Esophagus squamous epithelium (tissue), 4 donors: ENCODE measurements around the gene MTRFR.

ENCODE experiments used
- POLR2A ChIP-seq, 4 donors: fragments of 450-650 bp; IDR thresholded peaks; one replicate each; pipeline ENCODE4 v1.6.1; 2017; ENCODE audit warnings: antibody characterized with exemption in 4 of 4, mild to moderate bottlenecking in 4 of 4, moderate library complexity in 3 of 4
- TF ChIP-seq, protein P1 (sequence below), 6 experiments: fragments of 450-650 bp in 4 of 6; fragments of 200-600 bp in 2 of 6; sonication (generic) in 2 of 6; IDR thresholded peaks; one replicate each; pipeline ENCODE4 v1.5.1; 2016 to 2019; ENCODE audit warnings: antibody characterized with exemption in 6 of 6, mild to moderate bottlenecking in 4 of 6, moderate library complexity in 4 of 6

DNA sequence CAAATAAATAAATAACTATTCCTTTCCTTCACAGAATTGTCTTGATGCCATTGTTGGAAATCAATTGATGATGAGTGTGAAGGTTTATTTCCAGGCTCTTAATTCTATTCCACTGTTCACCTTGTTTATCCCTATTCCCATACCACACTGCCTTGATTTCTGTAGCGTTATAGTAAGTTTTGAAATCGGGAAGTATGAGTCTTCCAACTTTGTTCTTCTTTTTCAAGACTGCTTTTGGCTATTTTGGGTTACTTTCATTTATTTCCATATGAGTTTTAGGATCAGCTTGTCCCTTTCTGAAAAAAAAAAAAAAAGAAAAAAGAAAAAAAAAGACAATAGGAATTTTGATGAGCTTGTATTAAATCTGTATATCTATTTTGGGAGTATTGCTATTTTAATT, 47.7 kb downstream of the MTRFR start:
- TF ChIP-seq POLR2A (IDR thresholded peaks at IDR 0.05) = no peak
- TF ChIP-seq, protein P1, sequence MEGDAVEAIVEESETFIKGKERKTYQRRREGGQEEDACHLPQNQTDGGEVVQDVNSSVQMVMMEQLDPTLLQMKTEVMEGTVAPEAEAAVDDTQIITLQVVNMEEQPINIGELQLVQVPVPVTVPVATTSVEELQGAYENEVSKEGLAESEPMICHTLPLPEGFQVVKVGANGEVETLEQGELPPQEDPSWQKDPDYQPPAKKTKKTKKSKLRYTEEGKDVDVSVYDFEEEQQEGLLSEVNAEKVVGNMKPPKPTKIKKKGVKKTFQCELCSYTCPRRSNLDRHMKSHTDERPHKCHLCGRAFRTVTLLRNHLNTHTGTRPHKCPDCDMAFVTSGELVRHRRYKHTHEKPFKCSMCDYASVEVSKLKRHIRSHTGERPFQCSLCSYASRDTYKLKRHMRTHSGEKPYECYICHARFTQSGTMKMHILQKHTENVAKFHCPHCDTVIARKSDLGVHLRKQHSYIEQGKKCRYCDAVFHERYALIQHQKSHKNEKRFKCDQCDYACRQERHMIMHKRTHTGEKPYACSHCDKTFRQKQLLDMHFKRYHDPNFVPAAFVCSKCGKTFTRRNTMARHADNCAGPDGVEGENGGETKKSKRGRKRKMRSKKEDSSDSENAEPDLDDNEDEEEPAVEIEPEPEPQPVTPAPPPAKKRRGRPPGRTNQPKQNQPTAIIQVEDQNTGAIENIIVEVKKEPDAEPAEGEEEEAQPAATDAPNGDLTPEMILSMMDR (IDR thresholded peaks at IDR 0.05) = no peak
